Spleen (tissue), 11 donors: Measurements from ENCODE around the gene CACNA1A. TPM values are rescaled to one million over a fixed set of nuclear protein-coding genes. Genes with fewer than 3 reads are reported as not detected.

ENCODE experiments used
- DNase-seq: peaks from one replicate; pipeline ENCODE4 v3.0.0-alpha.2; 2020
- H3K27ac ChIP-seq, 8 donors: fragments of 200-600 bp; sonication (generic) in 7 of 8; 1 replicate in 4 of 8; 2 replicates in 4 of 8; pipeline versions ENCODE4 v1.5.0 to v1.8.0; 2016 to 2021; ENCODE audit warnings: inconsistent platforms in 4 of 8, mild to moderate bottlenecking in 4 of 8, moderate library complexity in 1 of 8
- H3K27me3 ChIP-seq, 7 donors: fragments of 200-600 bp; sonication (generic) in 6 of 7; replicated peaks in 1 of 7; 1 replicate in 4 of 7; 2 replicates in 3 of 7; pipeline versions ENCODE4 v1.5.0 to v1.8.0; 2016 to 2021; ENCODE audit warnings: inconsistent platforms in 3 of 7, mild to moderate bottlenecking in 1 of 7
- H3K36me3 ChIP-seq, 6 donors: fragments of 200-600 bp; sonication (generic) in 5 of 6; 1 replicate in 4 of 6; 2 replicates in 2 of 6; pipeline versions ENCODE4 v1.5.0 to v1.8.0; 2016 to 2021; ENCODE audit warnings: inconsistent platforms in 2 of 6
- H3K4me1 ChIP-seq, 6 donors: fragments of 200-600 bp; sonication (generic) in 5 of 6; 1 replicate in 3 of 6; 2 replicates in 3 of 6; pipeline versions ENCODE4 v1.5.0 to v1.8.0; 2016 to 2021; ENCODE audit warnings: inconsistent platforms in 3 of 6
- H3K4me3 ChIP-seq, 8 donors: fragments of 200-600 bp; sonication (generic) in 7 of 8; 1 replicate in 4 of 8; 2 replicates in 4 of 8; pipeline versions ENCODE4 v1.5.0 to v1.8.0; 2016 to 2021; ENCODE audit warnings: inconsistent platforms in 4 of 8, mild to moderate bottlenecking in 4 of 8, moderate library complexity in 2 of 8
- H3K9me3 ChIP-seq, 8 donors: fragments of 200-600 bp; sonication (generic) in 7 of 8; 1 replicate in 4 of 8; 2 replicates in 4 of 8; pipeline versions ENCODE4 v1.5.0 to v1.8.0; 2016 to 2021; ENCODE audit warnings: inconsistent platforms in 4 of 8
- CTCF ChIP-seq, 11 experiments: fragments of 200-600 bp in 7 of 11; fragments of 450-650 bp in 4 of 11; sonication (generic) in 4 of 11; IDR thresholded peaks in 8 of 11; conservative IDR thresholded peaks in 3 of 11; 1 replicate in 7 of 11; 2 replicates in 4 of 11; pipeline versions ENCODE4 v1.4.0 to v1.8.0; 2016 to 2021; ENCODE audit warnings: antibody characterized with exemption in 11 of 11, inconsistent platforms in 4 of 11, mild to moderate bottlenecking in 1 of 11
- POLR2A ChIP-seq, 3 donors: fragments of 450-650 bp; IDR thresholded peaks; one replicate each; pipeline ENCODE4 v1.5.1; 2017; ENCODE audit warnings: antibody characterized with exemption in 3 of 3, mild to moderate bottlenecking in 1 of 3
- POLR2AphosphoS5 ChIP-seq, 3 donors: sonication (generic); formaldehyde crosslinking; IDR thresholded peaks; one replicate each; pipeline ENCODE4 v1.5.1; 2017; ENCODE audit warnings: antibody characterized with exemption in 3 of 3
- WGBS, 5 donors: extraction: QIAGEN DNeasy Blood & Tissue Kit in 3 of 5; methylation state at CpG; one replicate each; pipeline versions ENCODE4 v1.1.5 to v1.1.7; 2013 to 2018; 5-methylcytosine and 5-hydroxymethylcytosine counted together
- intact Hi-C: fragments of 100-400 bp; cut with DNase I; formaldehyde crosslinking; loops from one replicate; pipeline ENCODE4 v1.15.0; 2023; ENCODE audit warnings: low total_unique reads
- polyA plus RNA-seq, 3 donors: library from polyadenylated mRNA; stranded (reverse); fragments of 200-250 nt; gene quantifications; one replicate each; pipeline ENCODE4 v1.2.1, GENCODE V29; 2013
- total RNA-seq, 7 donors: library from RNA; depleted of rRNA in 3 of 7; stranded (reverse); fragments of >200 nt in 3 of 7; fragmentation: NEBNext Ultra II Directional in 4 of 7; extraction: Animal tissue kit (Norgen Biotek cat#: 25700) in 4 of 7; gene quantifications; one replicate each; pipeline versions ENCODE4 v1.1.0 to v1.2.1, GENCODE V29; 2016 to 2021
- donor health status: healthy with polysubstance abuse.
- donor health status: DM: no; HTN: no; CAD: no; lungs with moderate emphysema.
- donor health status: DM: no; HTN: no; CAD: no.
- donor health status: Bipolar disorder and iron deficiency.
- donor health status: healthy.
- donor health status: DM: no; HTN: no; CAD: no.
- donor health status: DM: yes; HTN: yes; CAD: no.

The CACNA1A gene
- total and polyA plus RNA-seq, 10 donors, result 0.39 to 1.9 (median 0.75) TPM

GRCh38 chr19:13505761-13506470 is 363 bp downstream of the CACNA1A start:
- intact Hi-C loops, result no loop called here
- WGBS, 5 donors, result 1 to 6% (median 3%) methylated on average over 18 to 69 of the region's 69 CpGs
- H3K4me1 ChIP-seq, result peaks cover 0 to 17% (median 8%) of the 10 kb centered on the region in 6 donors
- TF ChIP-seq POLR2AphosphoS5 (IDR thresholded peaks at IDR 0.05), result no peak
- TF ChIP-seq POLR2A (IDR thresholded peaks at IDR 0.05), result no peak
- no peak for TF ChIP-seq CTCF (IDR thresholded peaks at IDR 0.05 in 8 of 11, conservative IDR thresholded peaks at IDR 0.05 in 3 of 11)
- no peaks in the 10 kb centered on the region for H3K36me3 ChIP-seq
- H3K27me3 ChIP-seq, result peaks cover 0 to 97% (median 50%) of the 10 kb centered on the region in 7 donors
- DNase-seq, result no peak
- peak overlapping the region in 6 of 8 donors; percentile 19 to 58 (median 29) for H3K4me3 ChIP-seq
- no peak overlapping the region for H3K27ac ChIP-seq
- H3K9me3 ChIP-seq, result peaks cover 0 to 6% (median 0%) of the 10 kb centered on the region in 8 donors

DNA sequence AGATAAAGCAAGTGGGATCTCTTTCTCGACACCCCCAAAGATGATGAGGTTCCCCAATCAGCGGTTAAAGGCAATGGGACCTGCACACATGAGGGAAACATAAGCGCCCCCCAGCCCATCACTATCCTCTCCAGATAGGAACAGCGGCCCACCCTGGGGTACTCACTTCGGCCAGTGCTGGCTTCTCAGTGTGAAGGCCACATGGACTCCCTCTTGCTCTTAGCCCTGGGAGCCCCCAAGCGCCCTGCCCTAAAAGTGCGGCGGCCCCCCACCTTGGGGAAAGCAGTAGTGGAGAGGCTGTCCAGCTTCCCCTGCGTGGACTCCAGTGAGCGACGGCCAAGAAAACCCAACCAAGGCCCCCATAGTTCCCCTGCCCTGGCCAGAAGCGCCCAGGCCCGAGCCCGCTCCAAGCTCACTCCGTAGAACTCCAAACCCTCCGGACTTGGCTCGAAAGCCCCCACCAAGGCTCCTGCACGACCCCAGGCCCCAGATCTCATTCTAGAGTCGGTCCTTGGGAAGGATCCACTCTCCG is 1.0 kb downstream of the CACNA1A start:
- H3K27me3 ChIP-seq, result peaks cover 0 to 95% (median 43%) of the 10 kb centered on the region in 7 donors

DNA sequence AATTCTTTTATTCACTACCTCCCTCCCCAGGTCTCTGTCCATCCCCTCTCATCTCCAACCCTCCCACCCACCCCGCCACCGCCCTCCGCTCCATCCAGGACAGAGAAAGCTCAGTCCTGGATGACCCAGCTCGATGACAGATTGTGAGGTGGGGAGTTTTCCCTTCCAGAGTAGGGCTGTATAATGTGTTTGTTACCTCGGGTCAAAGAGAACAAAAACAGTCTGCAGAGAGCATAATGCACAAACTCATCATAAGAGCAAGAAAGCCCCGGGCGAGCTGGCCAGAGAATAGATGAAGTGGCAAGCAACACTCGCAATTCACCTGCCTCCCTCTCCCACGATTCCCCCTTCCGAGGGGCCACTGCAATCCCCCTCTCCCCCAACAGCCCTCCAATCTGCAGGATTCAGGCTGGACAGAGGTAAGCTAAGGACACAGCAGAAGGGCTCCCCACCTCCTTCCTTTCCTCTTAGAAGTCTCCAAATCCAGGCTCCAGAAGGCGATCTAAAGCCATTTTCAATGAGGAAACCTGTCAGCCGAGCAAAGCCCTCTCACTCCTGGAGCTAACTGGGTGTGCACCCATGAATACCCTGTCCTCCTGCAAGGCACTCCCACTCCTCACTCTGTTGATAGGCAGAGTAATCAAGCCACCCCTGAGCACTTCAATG is 2.6 kb downstream of the CACNA1A start:
- intact Hi-C loops, result no loop called here
- WGBS, 5 donors, result 64 to 77% (median 67%) methylated on average over 12 of the region's 12 CpGs
- peaks cover 0 to 96% (median 42%) of the 10 kb centered on the region in 7 donors for H3K27me3 ChIP-seq

More for the DNA sequence above, 1.0 kb downstream of the CACNA1A start:
- intact Hi-C loops, result no loop called here
- Histone ChIP-seq H3K4me1 (peaks cover 0 to 17% (median 8%) of the 10 kb centered on the region in 6 donors), H3K9me3 (peaks cover 0 to 11% (median 0%) of the 10 kb centered on the region in 8 donors), H3K4me3 (no peak overlapping the region), H3K27ac (no peak overlapping the region), H3K36me3 (no peaks in the 10 kb centered on the region)
- no peak for DNase-seq
- 36 to 42% (median 40%) methylated on average over 12 to 20 of the region's 20 CpGs for WGBS, 5 donors
- no peak for TF ChIP-seq POLR2AphosphoS5 (IDR thresholded peaks at IDR 0.05)
- TF ChIP-seq POLR2A (IDR thresholded peaks at IDR 0.05), result no peak
- no peak for TF ChIP-seq CTCF (IDR thresholded peaks at IDR 0.05 in 8 of 11, conservative IDR thresholded peaks at IDR 0.05 in 3 of 11)

More for the DNA sequence above, 2.6 kb downstream of the CACNA1A start:
- peaks cover 0 to 17% (median 8%) of the 10 kb centered on the region in 6 donors for H3K4me1 ChIP-seq
- H3K4me3 ChIP-seq, result no peak overlapping the region
- H3K27ac ChIP-seq, result no peak overlapping the region
- no peaks in the 10 kb centered on the region for H3K36me3 ChIP-seq
- DNase-seq, result no peak
- H3K9me3 ChIP-seq, result peaks cover 0 to 9% (median 0%) of the 10 kb centered on the region in 8 donors
- TF ChIP-seq POLR2A (IDR thresholded peaks at IDR 0.05), result no peak
- TF ChIP-seq POLR2AphosphoS5 (IDR thresholded peaks at IDR 0.05), result no peak
- no peak for TF ChIP-seq CTCF (IDR thresholded peaks at IDR 0.05 in 8 of 11, conservative IDR thresholded peaks at IDR 0.05 in 3 of 11)
